Fibroblast of pulmonary artery (primary cell): Measurements from ENCODE around the gene SAMD14.

Experiments
- DNase-seq: peaks from one replicate; pipeline ENCODE4 v3.0.0-alpha.2; 2010; ENCODE audit warnings: low read depth
- H3K4me3 ChIP-seq: replicated peaks from 2 replicates; pipeline ENCODE4 v1.5.1; 2011; ENCODE audit warnings: low read depth, mild to moderate bottlenecking, control low read depth, low read length, moderate library complexity
- TF ChIP-seq, protein P1 (sequence below): IDR thresholded peaks from 2 replicates; pipeline ENCODE4 v1.5.1; 2011; ENCODE audit warnings: mild to moderate bottlenecking, control low read depth, low read length, inconsistent platforms; ENCODE audit errors: missing control alignments

Gene SAMD14

DNA sequence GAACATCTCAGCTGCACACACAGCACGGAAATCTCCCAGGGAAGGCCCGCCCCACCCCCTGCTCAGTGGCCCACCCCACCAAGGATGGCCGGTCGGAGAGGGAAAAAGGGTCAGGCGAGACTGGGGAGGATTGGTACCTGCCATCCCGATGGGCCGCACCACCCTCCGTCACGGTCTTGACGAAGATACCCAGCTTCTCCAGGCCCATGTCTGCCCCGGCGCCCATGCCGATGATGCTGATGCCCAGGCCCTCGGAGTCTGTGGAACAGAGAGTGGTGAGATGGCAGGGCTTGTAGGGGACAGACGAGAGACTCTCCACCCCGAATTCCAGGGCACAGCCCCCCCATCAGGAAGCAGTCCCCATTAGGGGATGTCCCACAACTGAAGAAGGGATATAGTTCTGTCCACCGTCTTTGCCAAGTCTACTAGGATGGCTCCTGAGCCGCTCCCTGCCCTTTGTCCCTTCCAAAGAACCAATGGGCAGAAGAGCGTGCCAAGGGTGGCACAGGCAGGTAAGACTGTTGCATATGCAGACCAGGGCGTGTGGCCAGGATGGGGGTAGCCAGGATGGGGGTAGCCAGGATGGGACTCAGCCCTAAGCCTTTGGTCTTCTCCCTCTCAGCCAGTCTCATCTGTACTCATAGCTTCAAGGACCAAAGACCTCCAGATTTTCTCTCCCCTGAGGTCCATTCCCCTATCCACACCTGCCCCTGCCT is 13.7 kb upstream of the SAMD14 start:
- TF ChIP-seq, protein P1, sequence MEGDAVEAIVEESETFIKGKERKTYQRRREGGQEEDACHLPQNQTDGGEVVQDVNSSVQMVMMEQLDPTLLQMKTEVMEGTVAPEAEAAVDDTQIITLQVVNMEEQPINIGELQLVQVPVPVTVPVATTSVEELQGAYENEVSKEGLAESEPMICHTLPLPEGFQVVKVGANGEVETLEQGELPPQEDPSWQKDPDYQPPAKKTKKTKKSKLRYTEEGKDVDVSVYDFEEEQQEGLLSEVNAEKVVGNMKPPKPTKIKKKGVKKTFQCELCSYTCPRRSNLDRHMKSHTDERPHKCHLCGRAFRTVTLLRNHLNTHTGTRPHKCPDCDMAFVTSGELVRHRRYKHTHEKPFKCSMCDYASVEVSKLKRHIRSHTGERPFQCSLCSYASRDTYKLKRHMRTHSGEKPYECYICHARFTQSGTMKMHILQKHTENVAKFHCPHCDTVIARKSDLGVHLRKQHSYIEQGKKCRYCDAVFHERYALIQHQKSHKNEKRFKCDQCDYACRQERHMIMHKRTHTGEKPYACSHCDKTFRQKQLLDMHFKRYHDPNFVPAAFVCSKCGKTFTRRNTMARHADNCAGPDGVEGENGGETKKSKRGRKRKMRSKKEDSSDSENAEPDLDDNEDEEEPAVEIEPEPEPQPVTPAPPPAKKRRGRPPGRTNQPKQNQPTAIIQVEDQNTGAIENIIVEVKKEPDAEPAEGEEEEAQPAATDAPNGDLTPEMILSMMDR = no peak
- no peak for DNase-seq
- H3K4me3 ChIP-seq = no peak overlapping the region

DNA sequence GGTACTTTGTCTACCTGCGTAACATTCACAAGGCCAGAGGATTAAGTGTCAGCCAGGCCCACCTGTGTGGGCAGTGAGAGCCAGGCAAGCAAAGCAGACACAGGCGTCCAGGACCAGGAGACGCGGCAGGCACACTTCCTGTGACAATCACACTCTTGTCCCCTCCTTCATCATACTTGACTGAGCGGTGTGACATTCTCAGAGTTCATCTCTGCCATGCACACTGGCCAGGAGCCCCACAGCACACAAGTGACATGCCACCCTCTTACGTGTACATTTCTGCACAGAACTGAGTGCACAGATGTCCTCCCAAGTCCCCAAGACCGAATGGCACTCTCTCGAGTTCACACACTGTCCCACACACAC is 11.8 kb upstream of the SAMD14 start:
- DNase-seq = no peak

DNA sequence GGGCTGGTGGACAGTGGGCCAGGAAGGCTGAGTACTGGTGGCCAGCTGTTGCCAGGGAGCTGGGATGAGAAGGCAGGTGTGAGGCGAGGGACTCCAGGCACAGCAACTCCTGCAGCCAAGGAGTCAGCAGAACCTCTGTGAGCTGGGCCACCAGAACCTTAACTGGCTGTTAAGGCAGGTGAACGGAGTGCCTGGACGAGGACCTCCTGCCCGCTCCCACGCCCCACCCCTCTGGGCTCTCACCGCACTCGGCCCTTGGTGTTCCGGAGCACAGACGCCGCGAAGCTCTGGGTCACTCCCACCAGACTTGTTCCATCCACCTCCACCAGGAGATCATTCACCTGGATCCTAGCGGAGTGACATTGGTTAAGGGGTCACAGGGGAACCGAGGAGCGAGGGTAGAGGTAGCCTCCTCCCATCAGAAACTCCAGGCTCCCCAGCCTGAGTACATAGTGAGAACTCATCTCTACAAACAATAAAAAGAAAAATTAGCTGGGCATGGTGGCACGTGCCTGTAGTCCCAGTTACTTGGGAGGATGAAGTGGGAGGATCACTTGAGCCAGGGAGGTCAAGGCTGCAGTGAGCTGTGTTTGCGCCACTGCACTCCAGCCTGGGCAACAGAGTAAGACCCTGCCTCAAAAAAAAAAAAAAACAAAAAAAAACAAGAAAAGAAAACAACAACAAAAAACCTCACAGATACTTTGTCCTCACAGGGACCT is 11.2 kb upstream of the SAMD14 start:
- DNase-seq = no peak
- TF ChIP-seq, protein P1 = no peak
- H3K4me3 ChIP-seq = no peak overlapping the region

More for the DNA sequence above, 11.8 kb upstream of the SAMD14 start:
- H3K4me3 ChIP-seq = no peak overlapping the region
- TF ChIP-seq, protein P1 = no peak

DNA sequence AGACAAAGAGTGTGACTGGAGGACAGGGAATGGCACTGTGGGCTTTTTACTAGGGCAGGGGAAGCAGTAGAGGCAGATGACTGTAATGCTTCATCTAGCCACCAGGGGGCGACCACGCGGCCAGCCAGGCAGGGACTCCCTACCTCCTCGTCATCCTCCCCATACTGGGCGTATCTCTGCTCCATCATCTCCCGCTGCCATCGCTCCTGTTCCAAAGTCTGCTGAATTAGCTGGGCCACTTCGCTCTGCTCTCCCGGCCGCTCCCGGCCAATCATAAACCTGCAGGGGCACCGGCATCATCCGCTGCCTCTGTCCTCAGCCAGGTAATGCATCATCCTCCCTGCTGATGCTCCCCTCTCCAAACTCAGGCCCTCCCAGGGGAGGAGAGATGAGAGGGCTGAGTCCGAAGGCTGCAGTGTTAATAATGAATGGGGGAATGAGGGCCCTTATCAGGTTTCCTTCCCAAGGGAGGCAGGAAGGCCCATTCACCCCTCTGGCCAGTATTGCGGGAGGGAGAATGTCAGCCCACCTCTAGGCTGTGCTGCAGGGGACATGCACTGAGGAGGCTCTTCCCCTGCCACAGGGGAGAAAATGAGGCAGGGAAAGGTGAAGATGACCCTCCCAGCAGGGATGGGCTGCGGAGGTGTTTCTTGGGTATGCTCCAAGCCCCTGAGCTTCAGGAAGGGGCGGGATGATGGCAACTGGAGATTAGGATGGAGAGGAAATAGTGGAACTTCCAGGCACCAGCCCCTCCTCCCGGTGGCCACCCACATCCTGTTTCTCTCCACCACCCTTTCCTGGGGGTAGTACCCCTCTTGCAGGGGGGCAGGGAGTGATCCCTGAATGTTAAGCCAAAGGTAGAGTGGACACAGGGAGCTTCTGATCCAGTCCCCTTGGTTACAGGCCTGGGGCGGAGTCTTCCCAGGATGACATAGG is 10.3 kb upstream of the SAMD14 start:
- peak; percentile 84 for DNase-seq
- no peak overlapping the region for H3K4me3 ChIP-seq
- TF ChIP-seq, protein P1 = peak; percentile 91

DNA sequence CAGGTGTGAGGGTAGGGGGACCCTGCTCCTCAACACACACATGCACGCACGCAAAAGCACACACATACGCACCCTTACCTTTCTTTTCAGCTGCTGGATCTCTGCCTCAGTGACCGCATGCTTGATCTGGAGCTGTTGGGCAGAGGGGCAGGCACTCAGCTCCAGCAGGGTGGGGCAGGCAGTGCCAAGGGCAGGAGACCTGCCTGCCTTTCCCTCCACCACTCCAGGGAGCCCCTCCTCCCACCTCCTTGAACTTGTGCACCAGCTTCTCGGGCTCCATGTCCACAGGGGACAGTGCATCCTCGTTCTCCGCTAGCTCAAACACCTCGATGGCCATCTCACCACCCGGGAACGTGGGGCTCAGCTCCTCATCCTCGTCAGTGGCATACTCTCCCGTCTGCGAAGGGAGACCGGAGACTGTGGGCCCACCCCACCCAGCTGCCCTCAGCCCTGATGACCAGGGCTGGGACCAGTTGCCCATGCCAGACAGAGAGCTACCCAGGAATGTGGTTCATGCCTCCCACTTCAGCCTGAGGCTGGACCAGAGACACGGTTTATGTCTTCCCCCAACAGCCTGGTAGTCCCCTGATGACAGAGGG is 9.3 kb upstream of the SAMD14 start:
- DNase-seq = no peak
- TF ChIP-seq, protein P1 = no peak
- no peak overlapping the region for H3K4me3 ChIP-seq

DNA sequence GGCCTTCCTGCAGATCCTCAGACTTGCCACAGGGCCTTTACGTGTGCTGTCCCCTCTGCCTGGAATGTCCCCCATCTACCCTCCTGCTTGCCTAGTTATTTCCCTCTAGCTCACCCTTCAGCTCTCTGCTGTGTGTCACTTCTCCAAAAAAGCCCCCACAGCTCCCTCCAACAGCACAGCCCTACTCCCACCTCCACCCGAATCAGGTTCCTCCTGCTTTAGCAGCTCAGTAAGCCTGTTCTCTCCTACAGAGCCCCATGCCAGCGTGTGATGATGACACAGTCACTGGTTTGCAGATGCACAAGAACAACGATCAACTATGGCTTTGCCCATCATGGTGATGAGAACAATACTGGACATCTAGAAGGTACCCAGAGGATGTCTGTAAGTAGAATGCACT is 7.1 kb upstream of the SAMD14 start:
- DNase-seq = no peak
- TF ChIP-seq, protein P1 = no peak

More for the DNA sequence above, 7.1 kb upstream of the SAMD14 start:
- H3K4me3 ChIP-seq = no peak overlapping the region
